Mucosa of stomach (tissue), 1 donor: Measurements from ENCODE around the gene KIAA0319L.

Experiments
- H3K27me3 ChIP-seq: one replicate; pipeline ENCODE4 v1.7.0; 2013; ENCODE audit warnings: mild to moderate bottlenecking, low read length; ENCODE audit not compliant: control insufficient read depth, insufficient read depth
- H3K36me3 ChIP-seq: one replicate; pipeline ENCODE4 v1.7.0; 2013; ENCODE audit warnings: low read length; ENCODE audit not compliant: control insufficient read depth, insufficient read depth
- H3K4me1 ChIP-seq: one replicate; pipeline ENCODE4 v1.7.0; 2013; ENCODE audit warnings: mild to moderate bottlenecking, low read length; ENCODE audit not compliant: control insufficient read depth, insufficient read depth
- H3K4me3 ChIP-seq: one replicate; pipeline ENCODE4 v1.7.0; 2013; ENCODE audit warnings: low read length
- H3K9ac ChIP-seq: one replicate; pipeline ENCODE4 v1.7.0; 2013; ENCODE audit warnings: mild to moderate bottlenecking, low read length, moderate library complexity
- H3K9me3 ChIP-seq: one replicate; pipeline ENCODE4 v1.7.0; 2013; ENCODE audit warnings: mild to moderate bottlenecking, low read length, moderate library complexity; ENCODE audit not compliant: control insufficient read depth
- donor health status: Pancreatic carcinoma.

The KIAA0319L gene

GRCh38 chr1:35567947-35568558, 10.8 kb upstream of the KIAA0319L start:
- peaks cover 22% of the 10 kb centered on the region for H3K27me3 ChIP-seq
- H3K4me3 ChIP-seq: no peak overlapping the region
- no peak overlapping the region for H3K9ac ChIP-seq
- H3K36me3 ChIP-seq: no peaks in the 10 kb centered on the region
- H3K9me3 ChIP-seq: no peaks in the 10 kb centered on the region
- peaks cover 6% of the 10 kb centered on the region for H3K4me1 ChIP-seq

DNA sequence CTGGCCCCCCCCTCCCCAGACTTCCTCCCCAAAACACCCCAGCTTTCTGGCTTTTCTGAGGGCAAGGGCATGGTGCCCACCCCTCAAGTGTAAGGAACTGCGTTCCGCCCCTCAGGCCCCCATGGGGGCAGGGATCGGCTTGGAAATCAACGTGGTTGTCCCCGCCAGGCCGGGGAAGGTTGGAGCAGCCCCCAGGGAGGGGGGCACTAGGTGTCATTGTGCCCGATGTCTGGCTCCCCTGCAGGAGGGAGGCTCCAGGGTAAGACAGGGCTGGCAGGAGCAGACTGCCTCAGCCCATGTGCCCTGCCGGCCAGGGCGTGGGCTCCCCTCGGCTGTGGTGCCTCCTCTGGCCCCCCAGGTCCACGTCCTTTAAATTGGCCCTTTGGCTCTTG, 8.5 kb upstream of the KIAA0319L start:
- H3K36me3 ChIP-seq: no peaks in the 10 kb centered on the region
- H3K4me3 ChIP-seq: no peak overlapping the region
- H3K9me3 ChIP-seq: no peaks in the 10 kb centered on the region
- H3K4me1 ChIP-seq: peaks cover 6% of the 10 kb centered on the region
- H3K27me3 ChIP-seq: no peaks in the 10 kb centered on the region
- H3K9ac ChIP-seq: no peak overlapping the region

- Histone ChIP-seq H3K27me3 (no peaks in the 10 kb centered on the region), H3K9ac (no peak overlapping the region), H3K4me3 (no peak overlapping the region), H3K9me3 (no peaks in the 10 kb centered on the region), H3K36me3 (no peaks in the 10 kb centered on the region), H3K4me1 (peaks cover 12% of the 10 kb centered on the region)
Observed at GRCh38 chr1:35564884-35565741, 7.9 kb upstream of the KIAA0319L start.

- Histone ChIP-seq H3K4me3 (no peak overlapping the region), H3K9ac (no peak overlapping the region), H3K27me3 (no peaks in the 10 kb centered on the region), H3K4me1 (peaks cover 12% of the 10 kb centered on the region), H3K9me3 (no peaks in the 10 kb centered on the region), H3K36me3 (no peaks in the 10 kb centered on the region)
Observed at GRCh38 chr1:35564037-35564883, 7.1 kb upstream of the KIAA0319L start.

DNA sequence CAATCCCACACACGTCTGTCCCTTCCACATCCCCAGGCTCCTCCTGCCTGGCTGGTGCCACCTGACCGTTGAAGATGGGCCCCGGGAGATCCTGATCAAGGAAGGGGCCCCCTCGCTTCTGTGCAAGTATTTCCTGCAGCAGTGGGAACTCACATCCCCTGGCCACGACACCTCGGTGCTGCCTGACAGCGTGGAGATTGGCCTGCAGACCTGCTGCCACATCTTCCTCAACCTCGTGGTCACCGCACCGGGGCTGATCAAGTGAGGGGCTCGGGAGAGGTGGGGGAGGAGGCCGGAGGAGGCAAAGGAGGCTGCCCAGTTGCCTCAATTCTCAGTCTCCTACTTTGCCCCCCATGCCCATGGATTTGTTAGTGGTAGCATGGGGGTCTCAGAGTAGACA, 6.0 kb upstream of the KIAA0319L start:
- no peaks in the 10 kb centered on the region for H3K36me3 ChIP-seq
- peaks cover 19% of the 10 kb centered on the region for H3K4me1 ChIP-seq
- H3K9me3 ChIP-seq: no peaks in the 10 kb centered on the region
- no peaks in the 10 kb centered on the region for H3K27me3 ChIP-seq
- no peak overlapping the region for H3K9ac ChIP-seq
- no peak overlapping the region for H3K4me3 ChIP-seq

- H3K36me3 ChIP-seq: no peaks in the 10 kb centered on the region
- H3K4me1 ChIP-seq: peaks cover 23% of the 10 kb centered on the region
- no peaks in the 10 kb centered on the region for H3K9me3 ChIP-seq
- H3K4me3 ChIP-seq: no peak overlapping the region
- H3K9ac ChIP-seq: no peak overlapping the region
- no peaks in the 10 kb centered on the region for H3K27me3 ChIP-seq
Observed at GRCh38 chr1:35561972-35562680, 4.9 kb upstream of the KIAA0319L start.

- Histone ChIP-seq H3K36me3 (no peaks in the 10 kb centered on the region), H3K4me3 (no peak overlapping the region), H3K9me3 (no peaks in the 10 kb centered on the region), H3K9ac (no peak overlapping the region), H3K4me1 (peaks cover 23% of the 10 kb centered on the region), H3K27me3 (no peaks in the 10 kb centered on the region)
Observed at GRCh38 chr1:35561297-35561971, 4.2 kb upstream of the KIAA0319L start.

DNA sequence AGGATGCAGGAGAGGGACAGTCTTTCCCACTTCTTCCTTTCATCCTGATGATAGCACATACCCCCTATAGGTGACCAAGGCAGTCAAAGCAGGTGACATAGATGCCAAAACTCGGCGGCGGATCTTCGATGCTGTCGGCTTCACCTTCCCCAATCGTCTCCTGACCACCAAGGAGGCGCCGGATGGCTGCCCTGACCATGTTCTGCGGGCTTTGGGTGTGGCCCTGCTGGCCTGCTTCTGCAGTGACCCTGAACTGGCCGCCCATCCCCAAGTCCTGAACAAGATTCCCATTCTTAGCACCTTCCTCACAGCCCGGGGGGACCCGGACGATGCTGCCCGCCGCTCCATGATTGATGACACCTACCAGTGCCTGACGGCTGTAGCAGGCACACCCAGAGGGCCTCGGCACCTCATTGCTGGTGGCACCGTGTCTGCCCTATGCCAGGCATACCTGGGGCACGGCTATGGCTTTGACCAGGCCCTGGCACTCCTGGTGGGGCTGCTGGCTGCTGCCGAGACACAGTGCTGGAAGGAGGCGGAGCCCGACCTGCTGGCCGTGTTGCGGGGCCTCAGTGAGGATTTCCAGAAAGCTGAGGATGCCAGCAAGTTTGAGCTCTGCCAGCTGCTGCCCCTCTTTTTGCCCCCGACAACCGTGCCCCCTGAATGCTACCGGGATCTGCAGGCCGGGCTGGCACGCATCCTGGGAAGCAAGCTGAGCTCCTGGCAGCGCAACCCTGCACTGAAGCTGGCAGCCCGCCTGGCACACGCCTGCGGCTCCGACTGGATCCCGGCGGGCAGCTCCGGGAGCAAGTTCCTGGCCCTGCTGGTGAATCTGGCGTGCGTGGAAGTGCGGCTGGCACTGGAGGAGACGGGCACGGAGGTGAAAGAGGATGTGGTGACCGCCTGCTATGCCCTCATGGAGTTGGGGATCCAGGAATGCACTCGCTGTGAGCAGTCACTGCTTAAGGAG, 3.3 kb upstream of the KIAA0319L start:
- Histone ChIP-seq H3K9me3 (no peaks in the 10 kb centered on the region), H3K27me3 (no peaks in the 10 kb centered on the region), H3K4me1 (peaks cover 28% of the 10 kb centered on the region), H3K9ac (no peak overlapping the region), H3K36me3 (no peaks in the 10 kb centered on the region), H3K4me3 (no peak overlapping the region)

GRCh38 chr1:35559317-35559944, 2.2 kb upstream of the KIAA0319L start:
- Histone ChIP-seq H3K27me3 (no peaks in the 10 kb centered on the region), H3K9me3 (no peaks in the 10 kb centered on the region), H3K9ac (no peak overlapping the region), H3K4me1 (peaks cover 39% of the 10 kb centered on the region), H3K4me3 (no peak overlapping the region), H3K36me3 (no peaks in the 10 kb centered on the region)
